ENCODE data around the gene FAXDC2. TPM values are rescaled to one million over a fixed set of nuclear protein-coding genes. Genes with fewer than 3 reads are reported as not detected.

FAXDC2 gene
- total RNA-seq, 2 donors from 2014 or later = 22.1 to 24.6 TPM

GRCh38 chr5:154831451-154831850, 19.0 kb downstream of the FAXDC2 start:
- TF ChIP-seq CTCF (IDR thresholded peaks at IDR 0.05) = no peak
- Histone ChIP-seq H3K4me1 (peaks cover 0 to 19% of the 10 kb centered on the region in 2 donors), H3K27me3 (no peaks in the 10 kb centered on the region), H3K36me3 (peaks cover 40% of the 10 kb centered on the region), H3K4me3 (no peak overlapping the region), H3K27ac (no peak overlapping the region), H3K9me3 (no peaks in the 10 kb centered on the region)
- DNase-seq (ENCODE audit: low spot score) = no peak

GRCh38 chr5:154830596-154830995, 19.8 kb downstream of the FAXDC2 start:
- peaks cover 44% of the 10 kb centered on the region for H3K36me3 ChIP-seq
- no peaks in the 10 kb centered on the region for H3K9me3 ChIP-seq

DNA sequence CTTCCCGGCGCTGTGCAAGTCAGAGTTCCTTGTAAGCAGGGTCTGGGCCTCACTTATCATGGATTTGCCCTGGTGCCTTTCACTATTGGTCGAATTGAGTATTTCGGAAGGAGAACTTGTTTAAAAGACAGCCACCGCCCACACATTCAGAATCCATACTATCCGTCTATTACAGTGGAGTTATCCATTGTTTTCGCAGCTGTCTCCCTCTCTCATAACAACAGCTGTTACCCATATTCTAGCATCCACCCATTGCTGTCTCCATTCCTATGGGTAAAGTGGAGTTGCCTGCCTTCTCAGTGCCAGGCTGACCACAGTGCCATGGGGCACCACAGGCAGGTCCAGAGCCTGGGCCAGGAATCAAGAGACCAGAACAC, 20.2 kb downstream of the FAXDC2 start:
- TF ChIP-seq CTCF (IDR thresholded peaks at IDR 0.05) = no peak
- DNase-seq (ENCODE audit: low spot score) = no peak
- no peaks in the 10 kb centered on the region for H3K9me3 ChIP-seq
- H3K27me3 ChIP-seq = no peaks in the 10 kb centered on the region
- peaks cover 44% of the 10 kb centered on the region for H3K36me3 ChIP-seq
- no peak overlapping the region for H3K27ac ChIP-seq
- H3K4me1 ChIP-seq = peaks cover 0 to 9% of the 10 kb centered on the region in 2 donors
- H3K4me3 ChIP-seq = no peak overlapping the region

More at GRCh38 chr5:154830596-154830995, 19.8 kb downstream of the FAXDC2 start:
- no peak for TF ChIP-seq CTCF (IDR thresholded peaks at IDR 0.05)
- H3K27ac ChIP-seq = no peak overlapping the region
- no peak overlapping the region for H3K4me3 ChIP-seq
- peaks cover 0 to 13% of the 10 kb centered on the region in 2 donors for H3K4me1 ChIP-seq
- DNase-seq (ENCODE audit: low spot score) = no peak
- H3K27me3 ChIP-seq = no peaks in the 10 kb centered on the region

- H3K36me3 ChIP-seq = peaks cover 44% of the 10 kb centered on the region
- no peak for TF ChIP-seq CTCF (IDR thresholded peaks at IDR 0.05)
- H3K4me3 ChIP-seq = no peak overlapping the region
- H3K27me3 ChIP-seq = no peaks in the 10 kb centered on the region
- DNase-seq (ENCODE audit: low spot score) = no peak
- H3K4me1 ChIP-seq = peaks cover 0 to 4% of the 10 kb centered on the region in 2 donors
- no peak overlapping the region for H3K27ac ChIP-seq
- H3K9me3 ChIP-seq = no peaks in the 10 kb centered on the region
These were observed 20.7 kb downstream of the FAXDC2 start for GRCh38 chr5:154829589-154830218.

GRCh38 chr5:154829181-154829588, 21.2 kb downstream of the FAXDC2 start:
- no peak for DNase-seq (ENCODE audit: low spot score)
- Histone ChIP-seq H3K4me3 (no peak overlapping the region), H3K9me3 (no peaks in the 10 kb centered on the region), H3K36me3 (peaks cover 48% of the 10 kb centered on the region), H3K27me3 (no peaks in the 10 kb centered on the region), H3K4me1 (no peaks in the 10 kb centered on the region), H3K27ac (no peak overlapping the region)
- no peak for TF ChIP-seq CTCF (IDR thresholded peaks at IDR 0.05)

DNA sequence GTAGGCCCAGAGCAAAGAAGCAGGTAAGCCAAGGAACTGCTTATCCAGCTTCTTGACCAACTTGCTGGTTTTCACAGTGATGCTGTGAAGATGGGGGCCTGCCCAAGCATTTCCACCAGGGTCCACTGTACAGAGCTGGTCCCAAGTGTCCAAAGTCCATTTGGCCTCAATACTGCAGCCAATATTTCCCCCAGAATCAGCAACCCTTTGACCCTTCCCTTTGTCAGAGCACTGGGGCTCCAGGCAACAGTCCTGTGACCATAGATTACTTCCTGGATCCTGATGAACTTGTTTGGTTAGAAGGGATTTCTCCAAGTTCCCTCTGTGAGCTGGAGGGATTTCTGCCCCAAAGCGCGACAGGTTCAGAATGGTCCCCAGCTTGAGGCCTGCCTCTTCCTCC, 26.3 kb downstream of the FAXDC2 start:
- DNase-seq (ENCODE audit: low spot score) = no peak
- peaks cover 68% of the 10 kb centered on the region for H3K36me3 ChIP-seq
- H3K27ac ChIP-seq = no peak overlapping the region
- H3K9me3 ChIP-seq = no peaks in the 10 kb centered on the region
- H3K4me3 ChIP-seq = no peak overlapping the region
- no peaks in the 10 kb centered on the region for H3K27me3 ChIP-seq
- no peaks in the 10 kb centered on the region for H3K4me1 ChIP-seq
- TF ChIP-seq CTCF (IDR thresholded peaks at IDR 0.05) = no peak

All from right atrium auricular region (tissue), 2 donors.